ENCODE measurements around the gene MCU.

The MCU gene

DNA sequence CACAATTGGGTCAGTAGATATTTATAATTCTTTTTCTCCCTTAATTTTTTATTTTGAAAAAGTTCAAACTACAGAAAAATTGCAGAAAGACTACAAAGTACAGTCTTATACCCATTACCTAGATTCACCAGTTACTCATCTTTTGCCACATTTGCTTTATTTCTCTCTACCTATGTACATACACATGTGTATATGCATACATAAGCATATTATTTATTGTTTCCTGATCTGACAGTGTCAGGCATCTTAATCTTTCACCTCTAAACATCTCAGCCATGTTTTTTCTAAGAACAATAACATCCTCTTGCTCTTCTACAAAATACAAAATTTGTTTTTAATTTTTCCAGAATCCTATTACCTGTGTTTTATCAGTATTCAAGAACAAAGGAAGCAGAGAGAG, 133.2 kb downstream of the MCU start:
- FAIRE-seq (no peak), DNase-seq (ENCODE audit: insufficient read length, low spot score) (no peak)
- TF ChIP-seq POLR2A (IDR thresholded peaks at IDR 0.05; ENCODE audit: low read depth, low read length): no peak

DNA sequence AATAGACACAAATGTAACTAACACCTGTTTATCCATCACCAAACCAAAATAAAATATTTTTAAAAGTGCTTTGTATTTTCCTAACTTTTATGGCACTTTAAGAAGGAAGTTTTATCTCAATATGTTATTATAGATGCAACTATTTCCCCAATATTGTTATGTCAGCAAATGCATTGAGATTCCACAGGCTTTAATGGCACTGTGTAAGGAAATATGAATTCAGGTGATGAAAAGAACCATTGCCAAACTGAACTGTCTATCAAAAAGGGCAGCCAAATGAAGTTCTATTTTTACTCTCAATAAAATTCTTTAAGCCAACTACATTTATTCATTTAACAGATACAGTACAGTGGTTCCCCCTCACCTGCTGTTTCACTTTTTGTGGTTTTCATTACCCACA, 134.4 kb downstream of the MCU start:
- TF ChIP-seq POLR2A (IDR thresholded peaks at IDR 0.05; ENCODE audit: low read depth, low read length): no peak
- DNase-seq (ENCODE audit: insufficient read length, low spot score): no peak
- peak; percentile 82 for FAIRE-seq

DNA sequence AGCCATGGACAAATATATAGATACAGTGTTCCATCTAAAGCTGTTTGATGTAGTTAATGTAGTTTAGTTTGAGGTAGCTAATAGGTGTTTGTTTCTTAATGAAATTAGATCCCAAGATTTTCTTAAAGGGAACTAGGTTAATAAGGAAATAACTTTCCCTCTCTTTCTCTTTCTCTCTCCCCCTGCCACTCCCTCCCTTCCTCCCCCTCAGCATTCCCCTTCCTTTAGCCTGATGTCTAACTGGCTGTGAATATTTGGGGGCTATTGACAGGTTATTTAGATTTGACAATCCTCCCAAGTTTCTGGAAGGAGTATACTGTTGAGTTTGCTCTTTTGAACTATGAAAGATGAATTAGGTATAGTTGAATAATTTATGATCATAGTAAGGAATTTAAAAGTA, 136.4 kb downstream of the MCU start:
- TF ChIP-seq POLR2A (IDR thresholded peaks at IDR 0.05; ENCODE audit: low read depth, low read length): no peak
- DNase-seq (ENCODE audit: insufficient read length, low spot score) (no peak), FAIRE-seq (peak; percentile 93)

DNA sequence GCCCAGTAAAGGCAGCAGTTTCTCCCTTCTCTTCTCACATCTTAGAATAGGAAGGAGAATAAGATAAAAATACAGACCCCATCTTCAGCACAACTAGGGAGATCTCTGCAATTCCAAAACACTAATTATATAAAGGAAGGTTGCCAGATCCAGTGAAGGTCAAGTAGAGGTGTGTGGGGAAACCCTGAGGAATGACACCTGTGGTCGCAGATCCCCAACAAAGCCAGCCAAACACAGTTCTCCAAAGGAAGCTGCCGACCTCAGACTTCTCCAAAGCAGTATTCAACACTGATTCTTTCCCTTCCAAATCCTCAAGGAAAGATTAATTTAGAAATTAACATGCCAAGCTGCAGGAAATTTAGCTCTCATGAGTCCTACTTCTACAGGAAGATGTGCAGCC, 138.7 kb downstream of the MCU start:
- FAIRE-seq (peak; percentile 66), DNase-seq (ENCODE audit: insufficient read length, low spot score) (no peak)
- no peak for TF ChIP-seq POLR2A (IDR thresholded peaks at IDR 0.05; ENCODE audit: low read depth, low read length)

DNA sequence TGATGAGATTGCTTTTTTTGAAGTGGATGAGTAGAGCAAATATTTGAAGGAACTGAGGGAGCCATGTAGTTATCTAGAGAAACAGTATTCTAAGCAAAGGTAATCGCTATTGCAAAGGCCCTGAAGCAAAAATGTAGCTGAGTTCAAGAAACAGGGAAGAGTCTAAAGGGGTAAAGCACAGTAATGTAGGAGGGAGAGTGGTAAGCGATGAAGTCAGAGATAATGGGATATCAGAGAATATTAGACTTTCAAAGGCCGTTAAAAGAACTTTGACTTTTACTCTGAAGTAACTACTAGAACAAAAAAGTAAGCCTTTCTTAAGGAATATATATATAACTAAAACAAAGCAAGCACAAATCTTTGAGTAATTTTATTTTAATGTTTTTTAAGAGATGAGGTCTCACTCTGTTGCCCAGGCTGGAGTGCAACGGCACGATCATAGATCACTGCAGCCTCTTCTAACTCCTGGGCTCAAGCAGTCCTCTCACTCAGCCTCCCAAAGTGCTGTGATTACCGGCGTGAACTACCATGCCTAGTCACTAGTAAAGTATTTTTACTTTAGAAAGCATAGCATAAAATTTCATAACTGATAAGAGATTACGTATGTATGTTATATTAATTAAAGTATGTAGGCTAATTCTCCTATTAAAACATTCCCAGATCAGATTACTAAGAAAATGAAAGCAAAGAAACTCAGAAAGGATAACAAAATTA, 139.9 kb downstream of the MCU start:
- no peak for TF ChIP-seq POLR2A (IDR thresholded peaks at IDR 0.05; ENCODE audit: low read depth, low read length)
- no peak for DNase-seq (ENCODE audit: insufficient read length, low spot score)
- peak; percentile 91 for FAIRE-seq

DNA sequence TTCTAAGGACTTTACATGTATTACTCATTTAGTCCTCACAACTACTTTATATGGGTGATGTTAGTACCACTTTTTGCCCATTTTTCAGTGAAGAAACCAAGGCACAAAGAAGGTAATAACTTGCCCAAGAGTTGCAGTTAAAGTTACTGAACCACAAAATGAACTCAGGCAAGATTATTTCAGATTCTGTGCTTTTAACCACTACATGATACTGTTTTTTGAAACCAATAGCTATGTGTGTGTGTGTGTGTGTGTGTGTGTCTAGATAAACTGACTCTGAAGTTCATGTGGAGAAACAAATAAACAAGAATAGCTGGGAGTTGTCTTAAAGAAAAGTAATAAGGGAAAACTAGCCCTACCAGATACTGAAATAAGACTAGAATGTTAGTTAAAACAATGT, 140.8 kb downstream of the MCU start:
- no peak for DNase-seq (ENCODE audit: insufficient read length, low spot score)
- TF ChIP-seq POLR2A (IDR thresholded peaks at IDR 0.05; ENCODE audit: low read depth, low read length): no peak
- peak; percentile 84 for FAIRE-seq

DNA sequence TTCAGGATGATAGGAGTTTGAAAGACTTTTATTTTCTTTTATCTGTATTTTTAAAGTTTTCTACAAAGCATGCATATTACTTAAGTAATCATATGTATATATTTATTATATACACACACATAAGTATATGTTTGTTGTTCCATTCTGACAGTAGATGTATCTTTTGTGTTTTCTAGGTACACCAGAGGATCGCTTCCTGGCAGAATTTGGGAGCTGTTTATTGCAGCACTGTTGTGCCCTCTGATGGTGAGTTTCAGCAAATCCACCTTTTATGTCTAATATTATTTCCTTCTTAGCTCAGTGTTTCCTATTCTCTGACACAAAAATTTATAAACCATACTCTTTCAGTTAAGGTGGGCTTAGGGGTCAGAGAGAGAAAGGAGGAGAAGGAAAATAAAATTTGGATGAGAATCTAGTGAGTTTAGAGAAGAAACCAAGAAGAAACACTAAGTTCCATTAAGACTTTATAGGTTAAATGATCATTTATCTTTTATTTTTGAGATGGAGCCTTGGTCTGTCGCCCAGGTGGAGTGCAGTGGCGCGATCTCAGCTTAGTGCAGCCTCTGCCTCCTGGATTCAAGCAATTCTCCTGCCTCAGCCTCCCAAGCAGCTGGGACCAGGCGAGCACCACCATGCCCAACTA, 142.4 kb downstream of the MCU start:
- peak; percentile 92 for FAIRE-seq
- DNase-seq (ENCODE audit: insufficient read length, low spot score): peak; percentile 24
- TF ChIP-seq POLR2A (IDR thresholded peaks at IDR 0.05; ENCODE audit: low read depth, low read length): no peak

DNA sequence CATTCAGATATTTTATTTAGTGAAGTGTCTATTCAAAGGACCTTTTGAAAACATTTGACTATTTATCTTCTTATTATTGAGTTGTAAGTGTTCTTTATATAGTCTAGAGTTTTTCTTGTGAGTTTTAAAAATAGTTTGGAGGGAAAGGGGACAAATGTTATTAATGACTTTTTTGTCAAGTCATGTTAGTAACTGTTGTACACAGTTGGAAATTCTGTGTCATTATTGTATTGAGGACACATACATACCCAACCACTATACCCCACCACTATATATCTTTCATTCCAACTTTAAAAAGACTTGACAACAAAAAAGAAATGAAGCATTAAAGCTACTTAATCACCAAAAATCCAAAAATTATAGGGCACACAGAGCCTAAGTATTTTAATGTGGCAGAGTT, 148.4 kb downstream of the MCU start:
- DNase-seq (ENCODE audit: insufficient read length, low spot score) (no peak), FAIRE-seq (peak; percentile 62)
- TF ChIP-seq POLR2A (IDR thresholded peaks at IDR 0.05; ENCODE audit: low read depth, low read length): no peak

DNA sequence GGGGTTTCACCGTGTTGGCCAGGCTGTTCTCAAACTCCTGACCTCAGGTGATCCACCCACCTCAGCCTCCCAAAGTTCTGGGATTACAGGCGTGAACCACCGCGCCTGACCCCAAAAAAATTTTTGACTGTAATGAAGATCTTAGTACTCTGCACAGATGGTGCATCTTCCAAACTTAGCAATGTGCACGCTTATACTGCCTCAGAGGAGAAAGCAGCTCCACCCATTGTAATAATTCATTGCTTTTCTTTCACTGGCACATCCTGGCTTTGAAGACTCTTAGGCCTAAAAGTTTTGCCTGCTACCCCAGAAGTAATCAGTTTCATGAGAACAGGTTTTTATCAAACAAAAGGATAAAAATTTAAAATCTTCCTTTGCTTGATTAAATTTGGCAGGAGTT, 149.5 kb downstream of the MCU start:
- peak; percentile 58 for FAIRE-seq
- no peak for TF ChIP-seq POLR2A (IDR thresholded peaks at IDR 0.05; ENCODE audit: low read depth, low read length)
- no peak for DNase-seq (ENCODE audit: insufficient read length, low spot score)

DNA sequence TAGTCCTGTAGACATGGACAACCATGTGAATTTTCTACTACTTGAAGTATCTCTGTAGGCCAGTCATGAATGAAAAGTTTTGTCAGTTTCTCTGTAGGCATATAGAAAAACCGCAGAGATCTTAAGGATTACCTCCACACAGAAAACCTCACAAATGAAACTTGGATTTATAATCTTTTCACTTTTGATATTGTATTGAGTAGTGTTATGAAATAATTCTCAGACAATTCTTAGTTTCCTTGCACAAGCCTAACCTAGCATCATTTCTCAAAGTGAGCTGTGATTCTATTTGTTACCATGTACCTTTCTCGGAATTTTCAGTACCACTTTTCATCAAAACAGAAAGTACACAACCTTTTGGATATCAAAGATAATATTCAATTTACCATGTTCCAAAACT, 150.2 kb downstream of the MCU start:
- DNase-seq (ENCODE audit: insufficient read length, low spot score): no peak
- FAIRE-seq: peak; percentile 70
- TF ChIP-seq POLR2A (IDR thresholded peaks at IDR 0.05; ENCODE audit: low read depth, low read length): no peak

DNA sequence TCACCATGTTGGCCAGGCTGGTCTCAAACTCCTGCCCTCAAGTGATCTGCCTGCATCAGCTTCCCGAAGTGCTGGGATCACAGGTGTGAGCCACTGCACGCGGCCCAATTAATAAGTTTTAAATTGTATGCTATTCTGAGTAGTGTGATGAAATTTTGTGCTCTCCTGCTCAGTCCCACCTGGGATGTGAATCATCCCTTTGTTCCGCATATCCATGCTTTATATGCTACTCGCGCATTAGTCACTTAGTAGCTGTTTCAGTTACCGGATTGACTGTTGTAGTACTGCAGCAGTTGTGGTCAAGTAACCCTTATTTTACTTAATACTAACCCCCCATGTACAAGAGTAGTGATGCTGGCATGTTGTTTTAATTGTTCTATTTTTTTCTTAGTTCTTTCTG, 154.3 kb downstream of the MCU start:
- TF ChIP-seq POLR2A (IDR thresholded peaks at IDR 0.05; ENCODE audit: low read depth, low read length): no peak
- DNase-seq (ENCODE audit: insufficient read length, low spot score) (peak; percentile 67), FAIRE-seq (peak; percentile 100)

DNA sequence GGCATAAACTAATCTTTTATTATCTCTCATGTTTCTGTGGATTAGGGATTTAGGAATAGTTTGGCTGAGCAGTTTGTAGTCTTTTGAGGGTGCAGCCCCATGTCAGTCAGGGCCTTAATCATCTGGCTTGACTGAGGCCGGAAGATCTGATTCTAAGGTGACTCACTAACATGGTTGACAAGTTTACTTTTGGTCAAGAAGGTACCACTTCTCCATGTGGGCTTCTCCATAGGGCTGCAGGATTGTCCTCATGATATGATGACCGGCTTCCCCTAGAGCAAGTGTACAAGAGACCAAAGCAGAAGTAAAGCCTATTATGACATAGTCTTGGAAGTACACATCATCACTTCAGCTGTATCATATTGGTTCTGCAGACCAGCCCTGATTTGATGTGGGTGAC, 155.7 kb downstream of the MCU start:
- DNase-seq (ENCODE audit: insufficient read length, low spot score) (no peak), FAIRE-seq (peak; percentile 85)
- TF ChIP-seq POLR2A (IDR thresholded peaks at IDR 0.05; ENCODE audit: low read depth, low read length): no peak

DNA sequence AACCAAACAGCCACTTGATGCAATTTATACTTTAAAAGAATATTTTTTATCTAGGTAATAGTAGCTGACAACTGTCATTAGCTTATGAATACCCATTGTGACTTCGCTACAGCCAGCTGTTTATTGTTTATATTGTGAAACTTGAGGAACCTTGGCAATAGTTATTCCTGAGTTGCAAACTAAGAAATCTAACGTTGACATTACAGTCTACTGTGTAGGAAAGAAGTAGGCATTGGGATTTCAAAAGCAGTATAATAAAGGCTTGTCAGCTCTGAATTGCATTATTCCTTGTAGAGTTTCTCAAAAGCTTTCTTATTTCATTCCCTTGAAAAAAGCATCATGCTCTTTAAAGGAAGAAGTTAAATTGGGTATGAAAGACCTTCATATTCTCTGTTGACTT, 158.9 kb downstream of the MCU start:
- no peak for DNase-seq (ENCODE audit: insufficient read length, low spot score)
- no peak for TF ChIP-seq POLR2A (IDR thresholded peaks at IDR 0.05; ENCODE audit: low read depth, low read length)
- FAIRE-seq: no peak

DNA sequence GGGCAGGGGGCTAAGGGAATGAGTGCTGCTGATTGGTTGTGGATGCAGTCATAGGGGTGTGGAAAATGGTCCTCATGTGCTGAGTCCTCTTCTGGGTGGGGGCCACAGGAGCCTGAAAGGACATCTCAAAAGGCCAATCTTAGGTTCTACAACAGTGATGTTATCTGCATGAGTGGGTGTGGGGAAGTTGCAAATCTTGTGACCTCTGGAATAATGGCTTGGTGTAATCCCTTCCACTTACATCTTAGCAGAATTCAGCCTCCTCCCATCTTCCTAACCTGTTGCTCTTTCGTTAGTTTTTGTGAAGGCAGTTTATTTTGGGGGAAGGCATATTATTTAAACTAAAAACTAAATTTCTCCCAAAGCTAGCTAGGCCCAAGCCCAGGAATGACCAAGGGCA, 159.6 kb downstream of the MCU start:
- FAIRE-seq: no peak
- no peak for DNase-seq (ENCODE audit: insufficient read length, low spot score)
- no peak for TF ChIP-seq POLR2A (IDR thresholded peaks at IDR 0.05; ENCODE audit: low read depth, low read length)

DNA sequence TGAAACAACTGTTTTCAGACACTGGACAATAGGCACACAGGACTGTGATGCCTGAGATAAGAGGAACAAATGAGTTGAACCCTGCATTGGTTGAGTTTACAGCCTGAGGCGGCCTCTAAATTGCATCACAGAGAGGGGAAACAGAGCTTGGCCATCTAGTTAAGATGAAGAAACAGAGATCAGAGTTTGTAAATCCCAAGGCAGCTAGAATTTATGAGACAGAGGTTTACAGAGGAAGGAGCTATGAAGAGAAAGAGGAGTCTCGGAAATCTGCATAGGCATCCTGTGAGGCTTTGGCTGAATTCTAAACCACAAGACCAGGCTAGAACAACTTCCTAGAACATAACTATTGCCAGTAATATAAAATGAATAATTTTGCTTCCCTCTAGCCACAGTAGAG, 160.6 kb downstream of the MCU start:
- no peak for FAIRE-seq
- no peak for DNase-seq (ENCODE audit: insufficient read length, low spot score)
- TF ChIP-seq POLR2A (IDR thresholded peaks at IDR 0.05; ENCODE audit: low read depth, low read length): no peak

Measured in H54 (cell line).